HepG2 (cell line): ENCODE results near the gene MYL11. TPM values are rescaled to one million over a fixed set of nuclear protein-coding genes. Genes with fewer than 3 reads are reported as not detected.

Experiments
- AGO1 ChIP-seq: fragments of 200-400 bp; formaldehyde crosslinking; IDR thresholded peaks from 2 replicates; pipeline ENCODE4 v1.6.1; 2017; ENCODE audit warnings: mild to moderate bottlenecking, low read depth, low read length, moderate library complexity; ENCODE audit not compliant: poor library complexity, severe bottlenecking
- ARID3A ChIP-seq: IDR thresholded peaks from 2 replicates; pipeline ENCODE4 v1.6.1; 2012; ENCODE audit warnings: low read depth, low read length, improper control_type of control experiment
- HOXA3 ChIP-seq: sonication (generic); formaldehyde crosslinking; IDR thresholded peaks from 2 replicates; pipeline ENCODE4 v1.5.0; 2020; ENCODE audit warnings: missing genetic modification reagents
- LCORL ChIP-seq, 2 experiments: fragments of 450-650 bp in 1 of 2; sonication (generic) in 1 of 2; formaldehyde crosslinking in 1 of 2; IDR thresholded peaks; 2 replicates each; pipeline versions ENCODE4 v1.5.0 to v1.6.1; 2017 to 2020; ENCODE audit warnings: antibody characterized with exemption in 1 of 2, missing genetic modification reagents in 1 of 2
- NCOA2 ChIP-seq: sonication (generic); formaldehyde crosslinking; IDR thresholded peaks from 2 replicates; pipeline ENCODE4 v1.8.0; 2022; ENCODE audit warnings: inconsistent platforms
- TEAD3 ChIP-seq: optimal IDR thresholded peaks from 2 replicates; pipeline ENCODE3; 2016; ENCODE audit warnings: borderline replicate concordance
- ZFP91 ChIP-seq: sonication (generic); formaldehyde crosslinking; IDR thresholded peaks from 2 replicates; pipeline ENCODE4 v1.9.0; 2022; ENCODE audit warnings: missing genetic modification reagents, mild to moderate bottlenecking, borderline replicate concordance
- ZMYM4 ChIP-seq: sonication (generic); formaldehyde crosslinking; IDR thresholded peaks from 2 replicates; pipeline ENCODE4 v1.8.1; 2023; ENCODE audit warnings: mild to moderate bottlenecking, missing genetic modification reagents
- ZNF335 ChIP-seq: sonication (generic); formaldehyde crosslinking; IDR thresholded peaks from 2 replicates; pipeline ENCODE4 v1.4.0; 2020; ENCODE audit warnings: missing genetic modification reagents
- ZNF441 ChIP-seq: sonication (generic); formaldehyde crosslinking; IDR thresholded peaks from 2 replicates; pipeline ENCODE4 v1.7.0; 2021; ENCODE audit warnings: missing genetic modification reagents, borderline replicate concordance
- ZNF792 ChIP-seq: IDR thresholded peaks from 2 replicates; pipeline ENCODE4 v1.6.1; 2016
- polyA plus RNA-seq, 8 experiments: library from polyadenylated mRNA; depleted of rRNA in 3 of 8; stranded (reverse) in 7 of 8; unstranded in 1 of 8; fragments of >200 nt; fragmentation: Illumina TruSeq in 4 of 8; extraction: Trizol in 4 of 8; gene quantifications; 2 replicates each; pipeline versions ENCODE4 v1.2.1 to v1.2.3, GENCODE V29; 2011 to 2016; ENCODE audit warnings: low read depth in 4 of 8, missing spikeins in 1 of 8, mixed read lengths in 1 of 8; ENCODE audit not compliant: insufficient read depth in 1 of 8
- total RNA-seq, 5 experiments: library from RNA; depleted of rRNA; stranded (reverse); fragments of >200 nt; fragmentation: Illumina TruSeq; extraction: Trizol; gene quantifications; 2 replicates each; pipeline ENCODE4 v1.2.3, GENCODE V29; 2016; ENCODE audit warnings: low read depth in 1 of 5
- TF ChIP-seq, protein P1 (sequence below): sonication (generic); formaldehyde crosslinking; IDR thresholded peaks from 2 replicates; pipeline ENCODE4 v1.5.1; 2020; ENCODE audit warnings: missing genetic modification reagents, mild to moderate bottlenecking, borderline replicate concordance
- TF ChIP-seq, protein P2 (sequence below): sonication (generic); formaldehyde crosslinking; IDR thresholded peaks from 2 replicates; pipeline ENCODE4 v1.4.0; 2020; ENCODE audit warnings: missing genetic modification reagents
- TF ChIP-seq, protein P3 (sequence below): sonication (generic); formaldehyde crosslinking; IDR thresholded peaks from 2 replicates; pipeline ENCODE4 v1.4.0; 2020; ENCODE audit warnings: missing genetic modification reagents, borderline replicate concordance

The MYL11 gene
- total and polyA plus RNA-seq, 2 of the 13 experiments (the other 11 are each of a cell fraction or from before 2014, with no cell fraction given), result not detected

DNA sequence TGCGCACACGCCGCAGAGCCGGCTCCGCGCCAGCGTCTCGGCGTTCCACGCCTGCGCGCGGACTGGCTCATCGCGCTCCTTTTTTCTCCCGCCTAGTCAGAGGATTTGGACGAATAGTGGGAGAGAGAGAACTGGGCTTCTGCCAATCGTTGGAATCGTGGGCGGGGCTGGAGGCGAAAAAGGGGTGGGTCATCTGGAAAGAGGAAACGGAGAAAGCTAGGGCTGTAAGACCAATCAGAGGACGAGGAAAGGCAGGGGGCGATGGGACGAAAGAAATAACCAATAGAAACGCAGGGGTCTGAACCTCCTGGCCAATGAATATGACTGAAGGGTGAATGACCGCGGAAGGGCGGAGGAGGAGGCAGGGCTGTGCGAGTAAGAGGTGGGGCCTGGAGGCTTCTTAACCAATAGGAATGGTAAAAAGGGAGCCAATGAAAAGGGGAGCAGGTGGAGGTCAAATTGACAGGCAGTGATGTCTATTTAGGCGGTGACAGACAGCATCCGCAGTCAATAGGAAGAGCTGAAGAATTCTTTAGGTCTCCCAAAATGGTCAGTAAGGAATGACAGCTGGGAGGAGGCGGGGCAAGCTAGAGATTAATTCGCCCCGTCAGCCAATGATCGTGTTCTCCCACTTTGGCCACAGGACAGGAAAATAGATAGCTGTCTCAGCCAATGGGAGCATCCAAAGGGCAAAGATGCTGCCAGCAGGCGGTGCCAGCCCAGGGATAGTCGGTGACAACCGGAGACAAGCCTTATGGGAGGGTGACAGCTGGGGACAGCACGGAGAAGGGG is 4.0 kb upstream of the MYL11 start, which contains the start of gene TBC1D10B (continued):
- TF ChIP-seq, protein P1, sequence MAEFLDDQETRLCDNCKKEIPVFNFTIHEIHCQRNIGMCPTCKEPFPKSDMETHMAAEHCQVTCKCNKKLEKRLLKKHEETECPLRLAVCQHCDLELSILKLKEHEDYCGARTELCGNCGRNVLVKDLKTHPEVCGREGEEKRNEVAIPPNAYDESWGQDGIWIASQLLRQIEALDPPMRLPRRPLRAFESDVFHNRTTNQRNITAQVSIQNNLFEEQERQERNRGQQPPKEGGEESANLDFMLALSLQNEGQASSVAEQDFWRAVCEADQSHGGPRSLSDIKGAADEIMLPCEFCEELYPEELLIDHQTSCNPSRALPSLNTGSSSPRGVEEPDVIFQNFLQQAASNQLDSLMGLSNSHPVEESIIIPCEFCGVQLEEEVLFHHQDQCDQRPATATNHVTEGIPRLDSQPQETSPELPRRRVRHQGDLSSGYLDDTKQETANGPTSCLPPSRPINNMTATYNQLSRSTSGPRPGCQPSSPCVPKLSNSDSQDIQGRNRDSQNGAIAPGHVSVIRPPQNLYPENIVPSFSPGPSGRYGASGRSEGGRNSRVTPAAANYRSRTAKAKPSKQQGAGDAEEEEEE (CRISPR knock-in tag), result no peak
- TF ChIP-seq TEAD3 (peak; percentile 29), ARID3A (peak; percentile 76), HOXA3 (peak; percentile 18; the same call in 1 of the 2 replicates), ZFP91 (CRISPR knock-in tag) (peak; percentile 27; the same call in 1 of the 2 replicates), NCOA2 (CRISPR knock-in tag) (peak; percentile 19; the same call in 1 of the 2 replicates), ZNF792 (CRISPR knock-in tag) (peak; percentile 69; the same call in 1 of the 2 replicates), ZNF441 (CRISPR knock-in tag) (no peak), ZMYM4 (peak; percentile 52; the same call in 1 of the 2 replicates), LCORL (IDR thresholded peaks at IDR 0.05) (peak; percentile 97), LCORL (CRISPR knock-in tag; IDR thresholded peaks at IDR 0.05) (no peak), AGO1 (no peak), ZNF335 (peak; percentile 50; the same call in 1 of the 2 replicates)
- TF ChIP-seq, protein P2, sequence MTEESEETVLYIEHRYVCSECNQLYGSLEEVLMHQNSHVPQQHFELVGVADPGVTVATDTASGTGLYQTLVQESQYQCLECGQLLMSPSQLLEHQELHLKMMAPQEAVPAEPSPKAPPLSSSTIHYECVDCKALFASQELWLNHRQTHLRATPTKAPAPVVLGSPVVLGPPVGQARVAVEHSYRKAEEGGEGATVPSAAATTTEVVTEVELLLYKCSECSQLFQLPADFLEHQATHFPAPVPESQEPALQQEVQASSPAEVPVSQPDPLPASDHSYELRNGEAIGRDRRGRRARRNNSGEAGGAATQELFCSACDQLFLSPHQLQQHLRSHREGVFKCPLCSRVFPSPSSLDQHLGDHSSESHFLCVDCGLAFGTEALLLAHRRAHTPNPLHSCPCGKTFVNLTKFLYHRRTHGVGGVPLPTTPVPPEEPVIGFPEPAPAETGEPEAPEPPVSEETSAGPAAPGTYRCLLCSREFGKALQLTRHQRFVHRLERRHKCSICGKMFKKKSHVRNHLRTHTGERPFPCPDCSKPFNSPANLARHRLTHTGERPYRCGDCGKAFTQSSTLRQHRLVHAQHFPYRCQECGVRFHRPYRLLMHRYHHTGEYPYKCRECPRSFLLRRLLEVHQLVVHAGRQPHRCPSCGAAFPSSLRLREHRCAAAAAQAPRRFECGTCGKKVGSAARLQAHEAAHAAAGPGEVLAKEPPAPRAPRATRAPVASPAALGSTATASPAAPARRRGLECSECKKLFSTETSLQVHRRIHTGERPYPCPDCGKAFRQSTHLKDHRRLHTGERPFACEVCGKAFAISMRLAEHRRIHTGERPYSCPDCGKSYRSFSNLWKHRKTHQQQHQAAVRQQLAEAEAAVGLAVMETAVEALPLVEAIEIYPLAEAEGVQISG, result peak; percentile 85
- TF ChIP-seq, protein P3, sequence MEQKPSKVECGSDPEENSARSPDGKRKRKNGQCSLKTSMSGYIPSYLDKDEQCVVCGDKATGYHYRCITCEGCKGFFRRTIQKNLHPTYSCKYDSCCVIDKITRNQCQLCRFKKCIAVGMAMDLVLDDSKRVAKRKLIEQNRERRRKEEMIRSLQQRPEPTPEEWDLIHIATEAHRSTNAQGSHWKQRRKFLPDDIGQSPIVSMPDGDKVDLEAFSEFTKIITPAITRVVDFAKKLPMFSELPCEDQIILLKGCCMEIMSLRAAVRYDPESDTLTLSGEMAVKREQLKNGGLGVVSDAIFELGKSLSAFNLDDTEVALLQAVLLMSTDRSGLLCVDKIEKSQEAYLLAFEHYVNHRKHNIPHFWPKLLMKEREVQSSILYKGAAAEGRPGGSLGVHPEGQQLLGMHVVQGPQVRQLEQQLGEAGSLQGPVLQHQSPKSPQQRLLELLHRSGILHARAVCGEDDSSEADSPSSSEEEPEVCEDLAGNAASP (CRISPR knock-in tag), result peak; percentile 67; the same call in 1 of the 2 replicates
